Endothelial cell of umbilical vein (primary cell): ENCODE measurements around the gene CENPN. TPM values are rescaled to one million over a fixed set of nuclear protein-coding genes. Genes with fewer than 3 reads are reported as not detected.

Source experiments
- BruUV-seq: library from RNA; stranded (reverse); fragments of 400-500 nt; replicated peaks from 2 replicates; lab custom pipeline; 2021; lab: Mats Ljungman, UMichigan
- CTCF ChIA-PET: fragments of 300-600, 350-600 bp; sonication (Branson Sonifier 250); formaldehyde crosslinking; loops from one replicate; lab custom pipeline; 2021; ENCODE audit warnings: antibody characterized with exemption, inconsistent platforms; lab: Charles Lee
- POLR2A ChIA-PET: fragments of 300-600, 350-600 bp; sonication (Branson Sonifier 250); formaldehyde crosslinking; loops from one replicate; lab custom pipeline; 2021; ENCODE audit warnings: antibody characterized with exemption, inconsistent platforms; lab: Charles Lee
- DNase-seq: peaks from one replicate; pipeline ENCODE4 v3.0.0-alpha.2; 2011; ENCODE audit warnings: low read depth, low spot score
- FAIRE-seq: peaks from 2 replicates; lab custom pipeline; 2011; peaks lifted over from hg19 to GRCh38; lab: Jason Lieb, UNC
- H2AFZ ChIP-seq: 2 replicates; pipeline ENCODE4 v1.6.0; 2012; ENCODE audit warnings: low read depth, low read length, control low read depth, inconsistent platforms
- H3K27ac ChIP-seq: 2 replicates; pipeline ENCODE4 v1.5.1; 2011; ENCODE audit warnings: low read depth, mild to moderate bottlenecking, control low read depth, low read length, moderate library complexity; ENCODE audit not compliant: insufficient read depth
- H3K27me3 ChIP-seq, 2 experiments: 2 replicates each; pipeline versions ENCODE4 v1.6.0 to v1.6.1; 2011; ENCODE audit warnings: low read length in 2 of 2, mixed read lengths in 1 of 2; ENCODE audit not compliant: control insufficient read depth in 2 of 2, insufficient read depth in 2 of 2
- H3K36me3 ChIP-seq, 2 experiments: 2 replicates in 1 of 2; 3 replicates in 1 of 2; pipeline ENCODE4 v1.5.1; 2011; ENCODE audit warnings: low read length in 2 of 2, mild to moderate bottlenecking in 1 of 2, moderate library complexity in 1 of 2; ENCODE audit not compliant: control insufficient read depth in 2 of 2, insufficient read depth in 2 of 2; ENCODE audit errors: extremely low read depth in 1 of 2
- H3K4me1 ChIP-seq: 3 replicates; pipeline ENCODE4 v1.5.1; 2011; ENCODE audit warnings: mild to moderate bottlenecking, low read length; ENCODE audit not compliant: control insufficient read depth, insufficient read depth; ENCODE audit errors: extremely low read depth
- H3K4me2 ChIP-seq: 2 replicates; pipeline ENCODE4 v1.6.1; 2011; ENCODE audit warnings: low read length, control low read depth, mixed read lengths; ENCODE audit not compliant: insufficient read depth
- H3K4me3 ChIP-seq, 3 experiments: fragments of 200-600 bp in 1 of 3; sonication (generic), shearing (Covaris generic) in 1 of 3; replicated peaks in 1 of 3; 2 replicates each; pipeline ENCODE4 v1.5.1; 2011 to 2016; ENCODE audit warnings: control low read depth in 3 of 3, low read length in 3 of 3, mild to moderate bottlenecking in 2 of 3, inconsistent platforms in 1 of 3, low read depth in 1 of 3, moderate library complexity in 1 of 3; ENCODE audit not compliant: insufficient read depth in 1 of 3
- H3K79me2 ChIP-seq: 2 replicates; pipeline ENCODE4 v1.6.0; 2012; ENCODE audit warnings: low read length, inconsistent platforms; ENCODE audit not compliant: control insufficient read depth, insufficient read depth
- H3K9ac ChIP-seq: replicated peaks from 2 replicates; pipeline ENCODE3; 2011; ENCODE audit warnings: low read length, control low read depth; ENCODE audit not compliant: insufficient read depth; ENCODE audit errors: extremely low read depth
- H3K9me1 ChIP-seq: replicated peaks from 3 replicates; pipeline ENCODE4 v1.6.0; 2011; ENCODE audit warnings: mild to moderate bottlenecking, low read length; ENCODE audit not compliant: control insufficient read depth, insufficient read depth; ENCODE audit errors: extremely low read depth
- H3K9me3 ChIP-seq: replicated peaks from 2 replicates; pipeline ENCODE4 v1.5.1; 2012; ENCODE audit warnings: low read length, inconsistent platforms; ENCODE audit not compliant: control insufficient read depth, insufficient read depth
- H4K20me1 ChIP-seq: replicated peaks from 2 replicates; pipeline ENCODE3; 2011; ENCODE audit warnings: mild to moderate bottlenecking, low read length; ENCODE audit not compliant: control insufficient read depth, insufficient read depth; ENCODE audit errors: extremely low read depth
- CTCF ChIP-seq, 2 donors: IDR thresholded peaks; 1 replicate in 1 of 2; 2 replicates in 1 of 2; pipeline ENCODE4 v1.5.1; 2011; ENCODE audit warnings: low read length in 2 of 2, mild to moderate bottlenecking in 2 of 2, moderate library complexity in 2 of 2, control low read depth in 1 of 2, inconsistent platforms in 1 of 2, low read depth in 1 of 2; ENCODE audit not compliant: insufficient read depth in 1 of 2; ENCODE audit errors: extremely low read depth in 1 of 2
- EZH2 ChIP-seq: IDR thresholded peaks from 2 replicates; pipeline ENCODE4 v1.6.1; 2012; ENCODE audit warnings: borderline replicate concordance, low read depth, mild to moderate bottlenecking, moderate library complexity, low read length, inconsistent platforms; ENCODE audit not compliant: severe bottlenecking
- FOS ChIP-seq: IDR thresholded peaks from 2 replicates; pipeline ENCODE4 v1.6.1; 2011; ENCODE audit warnings: mild to moderate bottlenecking, low read length, moderate library complexity, borderline replicate concordance; ENCODE audit not compliant: insufficient read depth
- GATA2 ChIP-seq: IDR thresholded peaks from 2 replicates; pipeline ENCODE4 v1.7.0; 2011; ENCODE audit warnings: low read depth, mild to moderate bottlenecking, moderate library complexity, mixed read lengths, low read length; ENCODE audit not compliant: insufficient read length, insufficient read depth
- JUN ChIP-seq: IDR thresholded peaks from 2 replicates; pipeline ENCODE4 v1.6.1; 2011; ENCODE audit warnings: borderline replicate concordance, low read depth; ENCODE audit not compliant: insufficient read length, insufficient read depth
- MAX ChIP-seq: IDR thresholded peaks from 2 replicates; pipeline ENCODE4 v1.6.1; 2011; ENCODE audit not compliant: insufficient read depth, insufficient read length
- MYC ChIP-seq: IDR thresholded peaks from one replicate; pipeline ENCODE4 v1.6.1; 2011; ENCODE audit warnings: mild to moderate bottlenecking, low read depth, low read length
- POLR2A ChIP-seq: IDR thresholded peaks from 2 replicates; pipeline ENCODE4 v1.6.1; 2012; ENCODE audit warnings: low read depth, mild to moderate bottlenecking, control low read depth, low read length
- POLR2AphosphoS5 ChIP-seq: IDR thresholded peaks from 2 replicates; pipeline ENCODE4 v1.6.1; 2012; ENCODE audit warnings: low read depth, mild to moderate bottlenecking, control low read depth, low read length, moderate library complexity; ENCODE audit not compliant: insufficient read depth
- dilution Hi-C: fragments of 300-500 bp; cut with MboI; formaldehyde crosslinking; loops from one replicate; pipeline ENCODE4 v1.15.0; 2019; ENCODE audit warnings: low sequenced_read_pairs; ENCODE audit not compliant: extremely low pct_ligation_motif_present
- intact Hi-C: fragments of 100-400 bp; cut with micrococcal nuclease; formaldehyde crosslinking; loops from one replicate; pipeline ENCODE4 v1.10.0; 2022
- polyA plus RNA-seq, 4 experiments: library from polyadenylated mRNA; depleted of rRNA in 3 of 4; stranded (reverse) in 3 of 4; unstranded in 1 of 4; fragments of >200 nt; gene quantifications; 2 replicates each; pipeline versions ENCODE4 v1.2.1 to v1.2.3, GENCODE V29; 2011 to 2012; ENCODE audit warnings: missing spikeins in 1 of 4
- total RNA-seq: library from RNA; stranded (reverse); gene quantifications from 2 replicates; pipeline ENCODE4 v1.2.3, GENCODE V29; 2021

CENPN gene
- total and polyA plus RNA-seq, 2 donors (not counting 3 experiments of a cell fraction or from before 2014, with no cell fraction given): 17.6 to 52.4 TPM

DNA sequence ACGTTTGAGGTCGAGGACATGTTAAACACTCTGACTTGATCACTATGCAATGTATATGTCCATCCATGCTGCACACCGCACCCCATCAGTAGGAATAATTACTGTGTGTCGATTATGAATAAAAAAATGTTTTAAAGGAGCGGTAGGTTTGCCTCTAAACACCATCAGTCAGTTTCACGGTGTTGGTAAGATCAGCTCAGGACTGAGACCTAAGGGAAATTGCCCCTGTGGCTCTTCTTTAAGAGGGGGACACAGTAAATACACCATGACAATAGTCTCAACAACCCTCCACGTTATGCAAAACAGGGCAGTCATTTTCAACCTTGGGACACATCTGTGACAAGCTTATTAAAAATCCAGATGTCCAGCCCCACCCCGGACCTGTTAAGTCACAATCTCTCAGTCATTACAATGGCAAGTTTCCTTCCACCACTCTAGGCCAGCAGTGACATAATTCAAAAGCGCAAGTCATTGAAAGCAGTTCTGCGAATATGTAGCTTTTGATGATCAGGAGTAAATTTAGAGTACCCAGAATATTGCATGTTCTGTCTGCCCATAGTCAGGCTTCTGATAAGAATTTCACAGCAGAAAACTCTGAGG, 29.8 kb downstream of the CENPN start:
- TF ChIP-seq CTCF (IDR thresholded peaks at IDR 0.05; ENCODE audit: extremely low read depth in 1 of 2, insufficient read depth in 1 of 2, low read depth in 1 of 2, low read length in 2 of 2) (no peak), EZH2 (no peak), JUN (no peak), MYC (no peak), POLR2A (no peak), MAX (no peak), GATA2 (no peak), POLR2AphosphoS5 (no peak), FOS (no peak)
- Histone ChIP-seq H3K27ac (peak overlapping the region; percentile 61), H3K4me2 (peak overlapping the region; percentile 81), H3K9me3 (no peaks in the 10 kb centered on the region), H3K36me3 (peaks cover 0 to 9% of the 10 kb centered on the region in 2 experiments), H3K79me2 (peaks cover 31% of the 10 kb centered on the region), H3K9me1 (no peaks in the 10 kb centered on the region), H4K20me1 (no peaks in the 10 kb centered on the region), H3K27me3 (no peaks in the 10 kb centered on the region), H3K4me3 (peak overlapping the region; percentile 61 to 69 (median 69)), H2AFZ (no peak overlapping the region), H3K4me1 (peaks cover 11% of the 10 kb centered on the region), H3K9ac (peak overlapping the region; percentile 84)
- ChIA-PET POLR2A (no interaction called here), CTCF (interaction anchor here (0.8 to 5.3 kb wide), 18 partner anchors 9 to 704 kb away, joined by 3 to 36 read pairs (median 6); partner anchors contain the start of gene C16orf46)
- TSS peak; percentile 33 for BruUV-seq
- dilution Hi-C loops (no loop called here), intact Hi-C loops (loop anchor here (1.0 to 5.0 kb wide), 2 partner anchors 59 to 160 kb away; partner anchors contain the start of gene GCSH)
- FAIRE-seq (peak; percentile 77), DNase-seq (peak; percentile 23)
